ENCODE data around the gene PPP6R3.

Gene PPP6R3, protein sequence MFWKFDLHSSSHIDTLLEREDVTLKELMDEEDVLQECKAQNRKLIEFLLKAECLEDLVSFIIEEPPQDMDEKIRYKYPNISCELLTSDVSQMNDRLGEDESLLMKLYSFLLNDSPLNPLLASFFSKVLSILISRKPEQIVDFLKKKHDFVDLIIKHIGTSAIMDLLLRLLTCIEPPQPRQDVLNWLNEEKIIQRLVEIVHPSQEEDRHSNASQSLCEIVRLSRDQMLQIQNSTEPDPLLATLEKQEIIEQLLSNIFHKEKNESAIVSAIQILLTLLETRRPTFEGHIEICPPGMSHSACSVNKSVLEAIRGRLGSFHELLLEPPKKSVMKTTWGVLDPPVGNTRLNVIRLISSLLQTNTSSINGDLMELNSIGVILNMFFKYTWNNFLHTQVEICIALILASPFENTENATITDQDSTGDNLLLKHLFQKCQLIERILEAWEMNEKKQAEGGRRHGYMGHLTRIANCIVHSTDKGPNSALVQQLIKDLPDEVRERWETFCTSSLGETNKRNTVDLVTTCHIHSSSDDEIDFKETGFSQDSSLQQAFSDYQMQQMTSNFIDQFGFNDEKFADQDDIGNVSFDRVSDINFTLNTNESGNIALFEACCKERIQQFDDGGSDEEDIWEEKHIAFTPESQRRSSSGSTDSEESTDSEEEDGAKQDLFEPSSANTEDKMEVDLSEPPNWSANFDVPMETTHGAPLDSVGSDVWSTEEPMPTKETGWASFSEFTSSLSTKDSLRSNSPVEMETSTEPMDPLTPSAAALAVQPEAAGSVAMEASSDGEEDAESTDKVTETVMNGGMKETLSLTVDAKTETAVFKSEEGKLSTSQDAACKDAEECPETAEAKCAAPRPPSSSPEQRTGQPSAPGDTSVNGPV

DNA sequence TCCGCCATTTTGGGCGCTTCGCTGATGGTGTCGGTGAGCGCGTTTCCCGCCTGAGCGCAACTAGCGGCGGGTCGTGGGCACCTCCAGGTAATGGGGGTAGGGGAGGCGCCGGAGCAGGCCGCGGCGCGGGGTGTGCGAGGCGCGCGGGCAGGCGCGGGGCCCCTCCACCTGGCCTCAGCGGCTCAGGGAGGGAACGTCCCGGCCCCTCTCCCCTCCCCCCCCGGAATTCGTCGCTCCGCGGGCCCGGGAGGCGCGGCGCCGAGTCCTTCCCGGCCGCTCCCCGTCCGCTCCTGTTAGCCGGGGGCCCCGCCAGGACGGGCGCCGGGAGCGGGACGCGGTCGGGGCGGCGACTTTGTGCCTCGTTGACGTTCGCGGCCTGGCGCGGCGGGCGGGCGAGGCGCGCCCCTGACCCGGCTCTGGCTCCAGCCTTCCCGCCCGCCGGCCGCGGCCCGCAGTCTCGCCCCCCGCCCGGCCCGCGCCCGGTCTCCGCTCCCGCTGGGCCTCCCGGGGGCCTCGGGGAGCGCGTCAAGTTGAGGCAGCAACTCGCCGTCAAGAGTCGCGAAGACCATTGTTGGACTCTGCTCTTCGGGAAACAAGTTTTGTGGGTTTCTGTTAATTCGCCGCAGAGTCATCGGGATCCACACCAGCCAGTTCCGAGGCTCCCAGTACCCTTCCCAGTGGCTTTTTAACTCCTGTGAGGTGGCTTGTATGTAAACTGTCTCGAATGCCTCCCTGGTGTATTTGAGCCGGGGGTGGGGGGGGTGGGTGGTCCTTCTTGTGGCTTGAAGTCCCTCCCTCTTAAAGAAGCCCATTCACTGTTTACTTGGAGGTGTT lies at the start of gene PPP6R3:
Gene PPP6R3, plus strand, starts transcription at position 12 of the 834 bp plus-strand sequence. CDS start 76,913 bp downstream, outside the sequence.
- no peak for DNase-seq (ENCODE audit: low read depth)

DNA sequence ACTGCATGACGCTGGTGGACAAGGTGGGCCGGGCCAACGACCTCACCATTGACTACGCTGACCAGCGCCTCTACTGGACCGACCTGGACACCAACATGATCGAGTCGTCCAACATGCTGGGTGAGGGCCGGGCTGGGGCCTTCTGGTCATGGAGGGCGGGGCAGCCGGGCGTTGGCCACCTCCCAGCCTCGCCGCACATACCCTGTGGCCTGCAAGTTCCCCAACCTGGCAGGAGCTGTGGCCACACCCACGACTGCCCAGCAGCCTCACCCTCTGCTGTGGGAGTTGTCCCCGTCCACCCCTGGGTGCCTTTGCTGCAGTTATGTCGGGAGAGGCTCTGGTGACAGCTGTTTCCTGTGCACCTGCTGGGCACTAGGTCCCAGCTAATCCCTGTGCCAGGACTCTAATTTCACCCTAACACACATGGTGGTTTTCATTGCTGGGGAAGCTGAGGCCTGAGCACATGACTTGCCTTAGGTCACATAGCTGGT lies 49.0 kb upstream of the PPP6R3 start:
- no peak for DNase-seq (ENCODE audit: low read depth)

DNA sequence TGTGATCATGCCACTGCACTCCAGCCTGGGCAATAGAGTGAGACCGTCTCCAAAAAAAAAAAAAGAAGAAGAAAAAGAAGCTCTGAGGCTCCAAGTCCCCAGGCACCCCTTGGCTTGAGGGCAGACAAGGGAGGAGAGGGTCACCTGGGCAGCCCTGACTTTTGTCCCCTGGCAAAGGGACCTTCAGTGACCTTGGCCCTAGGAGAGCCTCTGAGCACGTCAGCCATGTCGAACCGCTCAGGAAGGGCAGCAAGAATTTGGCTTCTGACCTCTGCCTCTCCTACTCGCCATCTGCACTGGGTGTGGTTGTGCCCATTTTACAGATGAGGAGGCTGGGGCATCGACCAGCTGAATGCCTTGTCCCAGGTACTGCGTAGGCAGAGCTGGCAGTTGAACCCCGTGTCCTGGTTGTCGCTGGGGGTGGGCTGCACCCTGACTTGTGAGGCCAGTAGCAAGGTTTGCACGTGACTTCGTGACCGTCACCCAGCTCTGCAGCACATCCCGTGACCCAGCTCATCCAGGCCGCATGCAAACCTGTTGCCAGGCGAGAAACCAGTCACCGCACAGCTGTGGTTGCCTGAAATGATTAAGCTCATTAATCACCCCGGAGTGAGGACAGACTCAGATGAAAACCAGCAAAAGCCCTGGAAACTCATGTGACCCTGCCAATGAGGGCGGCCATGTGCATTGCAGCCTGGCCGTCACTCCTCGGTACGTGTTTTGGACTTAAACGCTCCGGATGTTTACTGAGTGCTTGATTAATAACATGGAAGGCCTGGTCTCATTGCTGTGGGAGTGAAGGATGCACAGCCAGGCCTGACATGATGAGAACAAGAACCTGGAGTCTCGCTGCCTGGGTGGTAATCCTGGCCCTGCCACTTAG lies 47.7 kb upstream of the PPP6R3 start:
- no peak for DNase-seq (ENCODE audit: low read depth)

DNA sequence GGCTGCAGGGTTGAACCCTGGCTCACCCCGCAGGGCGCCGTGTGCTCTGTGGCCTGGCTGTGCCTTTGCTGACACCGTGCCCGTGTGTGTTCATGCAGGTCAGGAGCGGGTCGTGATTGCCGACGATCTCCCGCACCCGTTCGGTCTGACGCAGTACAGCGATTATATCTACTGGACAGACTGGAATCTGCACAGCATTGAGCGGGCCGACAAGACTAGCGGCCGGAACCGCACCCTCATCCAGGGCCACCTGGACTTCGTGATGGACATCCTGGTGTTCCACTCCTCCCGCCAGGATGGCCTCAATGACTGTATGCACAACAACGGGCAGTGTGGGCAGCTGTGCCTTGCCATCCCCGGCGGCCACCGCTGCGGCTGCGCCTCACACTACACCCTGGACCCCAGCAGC lies 47.0 kb upstream of the PPP6R3 start:
- no peak for DNase-seq (ENCODE audit: low read depth)

DNA sequence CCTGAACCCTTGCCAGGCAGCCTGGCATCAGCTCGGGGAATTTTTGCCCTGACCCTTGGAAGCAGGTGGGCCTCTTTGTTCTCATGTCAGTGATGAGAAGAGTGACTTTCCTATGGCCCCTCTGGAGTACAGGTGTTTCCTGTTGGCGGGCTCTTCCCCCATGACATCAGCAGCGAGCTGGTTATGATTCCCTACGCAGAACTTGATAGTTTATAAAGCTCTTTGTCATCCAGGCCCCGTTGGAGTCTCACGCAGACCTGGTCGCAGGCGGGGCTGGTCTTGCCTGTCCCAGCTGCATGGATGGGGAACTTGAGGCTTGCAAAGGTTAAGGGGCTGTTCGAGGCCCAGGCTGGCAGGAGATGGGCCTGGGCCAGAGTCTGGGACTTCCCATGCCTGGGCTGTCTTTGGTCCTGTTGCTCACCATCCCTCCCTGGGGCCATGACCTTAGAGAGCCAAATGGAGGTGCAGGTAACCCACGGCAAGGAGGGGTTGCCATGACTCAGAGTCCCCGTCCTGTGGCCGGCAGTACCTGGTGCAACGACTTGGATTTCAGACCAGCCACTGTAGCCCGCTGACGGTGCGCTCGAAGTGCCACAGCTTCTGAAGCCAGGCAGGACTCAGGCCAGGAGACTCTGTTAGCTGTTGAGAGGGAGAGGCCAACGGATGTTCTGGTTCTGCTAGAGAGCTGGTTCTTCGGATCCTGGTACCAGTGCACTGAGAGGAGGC lies 45.9 kb upstream of the PPP6R3 start:
- no peak for DNase-seq (ENCODE audit: low read depth)

DNA sequence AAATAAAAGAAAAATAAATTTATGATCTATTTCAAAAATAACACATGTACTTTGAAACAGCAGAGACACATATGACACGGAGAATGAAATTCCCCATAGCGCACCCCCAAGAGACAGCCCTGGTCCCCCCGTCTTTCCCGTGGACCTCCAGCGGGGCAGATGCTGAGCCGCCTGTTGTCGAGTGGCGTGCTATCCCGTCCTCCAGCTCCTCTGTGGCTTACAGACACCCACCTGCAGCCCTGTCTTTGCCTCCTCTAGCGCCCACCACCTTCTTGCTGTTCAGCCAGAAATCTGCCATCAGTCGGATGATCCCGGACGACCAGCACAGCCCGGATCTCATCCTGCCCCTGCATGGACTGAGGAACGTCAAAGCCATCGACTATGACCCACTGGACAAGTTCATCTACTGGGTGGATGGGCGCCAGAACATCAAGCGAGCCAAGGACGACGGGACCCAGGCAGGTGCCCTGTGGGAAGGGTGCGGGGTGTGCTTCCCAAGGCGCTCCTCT lies 44.4 kb upstream of the PPP6R3 start:
- no peak for DNase-seq (ENCODE audit: low read depth)

DNA sequence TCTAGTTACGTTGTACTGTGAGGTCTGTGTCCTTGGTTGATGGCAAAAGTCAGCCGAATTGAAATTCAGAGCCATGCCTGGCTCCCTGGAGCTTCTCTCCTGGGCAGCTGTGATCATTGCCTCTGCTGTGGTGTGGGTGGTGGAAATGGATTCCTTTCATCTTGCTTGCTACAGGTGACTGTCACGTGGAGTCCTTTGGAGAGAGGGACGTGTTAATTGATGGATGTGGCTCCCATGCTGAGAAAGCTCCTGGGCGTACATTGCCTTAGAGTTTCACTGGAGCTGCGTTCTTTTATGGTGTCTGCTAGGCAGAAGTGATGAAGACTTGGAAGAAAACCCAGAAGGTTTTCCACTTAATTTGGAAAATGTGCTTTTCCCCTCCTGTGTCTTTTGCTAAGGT lies 41.9 kb upstream of the PPP6R3 start:
- no peak for DNase-seq (ENCODE audit: low read depth)

DNA sequence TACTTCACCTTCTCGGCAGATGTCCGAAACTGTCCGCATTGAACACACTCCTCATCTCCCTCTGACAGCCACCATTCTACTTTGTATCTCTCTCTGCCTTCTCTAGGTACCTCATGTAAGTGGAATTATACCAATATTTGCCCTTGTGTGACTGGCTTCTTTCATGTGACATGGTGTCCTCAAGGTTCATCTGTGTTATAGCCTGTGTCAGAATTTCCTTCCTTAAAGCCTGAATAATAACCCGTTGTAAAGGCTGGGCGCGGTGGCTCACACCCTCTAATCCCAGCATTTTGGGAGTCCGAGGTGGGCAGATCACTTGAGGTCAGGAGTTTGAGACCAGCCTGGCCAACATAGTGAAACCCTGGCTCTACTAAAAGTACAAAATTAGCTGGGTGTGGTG lies 40.4 kb upstream of the PPP6R3 start:
- DNase-seq (ENCODE audit: low read depth), result no peak

DNA sequence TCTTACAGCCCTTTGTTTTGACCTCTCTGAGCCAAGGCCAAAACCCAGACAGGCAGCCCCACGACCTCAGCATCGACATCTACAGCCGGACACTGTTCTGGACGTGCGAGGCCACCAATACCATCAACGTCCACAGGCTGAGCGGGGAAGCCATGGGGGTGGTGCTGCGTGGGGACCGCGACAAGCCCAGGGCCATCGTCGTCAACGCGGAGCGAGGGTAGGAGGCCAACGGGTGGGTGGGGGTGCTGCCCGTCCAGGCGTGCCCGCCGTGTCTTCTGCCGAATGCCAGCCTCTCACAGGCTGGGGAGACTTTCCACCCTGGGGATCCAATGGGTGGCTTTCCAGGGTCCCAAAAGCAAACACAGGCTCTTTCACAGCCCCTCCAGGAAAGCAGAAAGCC lies 37.1 kb upstream of the PPP6R3 start:
- no peak for DNase-seq (ENCODE audit: low read depth)

DNA sequence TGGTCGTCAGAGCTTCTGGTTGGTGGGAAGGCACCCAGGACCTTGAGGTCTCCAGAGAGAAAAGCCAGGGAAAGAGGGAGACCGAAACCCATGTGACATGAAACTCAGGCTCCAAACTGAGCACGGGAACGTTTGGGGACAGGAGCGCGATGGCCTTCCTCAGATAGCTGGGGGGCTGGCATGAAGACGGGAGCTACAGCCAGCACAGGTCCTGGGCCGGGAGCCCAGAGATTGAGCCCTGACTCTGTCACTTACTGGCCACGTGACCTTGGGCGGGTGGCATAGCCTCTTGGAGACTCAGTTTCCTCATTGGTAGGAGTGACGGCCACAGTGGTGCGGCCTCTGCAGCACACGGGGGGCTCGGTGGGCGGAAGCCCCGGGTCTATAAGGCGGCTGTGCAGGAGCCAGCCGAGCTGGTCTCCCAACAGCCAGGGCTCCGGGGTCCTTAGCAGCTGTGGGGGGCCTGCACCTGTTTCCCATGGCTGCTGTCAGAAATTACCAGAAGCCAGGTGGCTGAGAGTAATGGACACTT lies 36.4 kb upstream of the PPP6R3 start:
- no peak for DNase-seq (ENCODE audit: low read depth)

DNA sequence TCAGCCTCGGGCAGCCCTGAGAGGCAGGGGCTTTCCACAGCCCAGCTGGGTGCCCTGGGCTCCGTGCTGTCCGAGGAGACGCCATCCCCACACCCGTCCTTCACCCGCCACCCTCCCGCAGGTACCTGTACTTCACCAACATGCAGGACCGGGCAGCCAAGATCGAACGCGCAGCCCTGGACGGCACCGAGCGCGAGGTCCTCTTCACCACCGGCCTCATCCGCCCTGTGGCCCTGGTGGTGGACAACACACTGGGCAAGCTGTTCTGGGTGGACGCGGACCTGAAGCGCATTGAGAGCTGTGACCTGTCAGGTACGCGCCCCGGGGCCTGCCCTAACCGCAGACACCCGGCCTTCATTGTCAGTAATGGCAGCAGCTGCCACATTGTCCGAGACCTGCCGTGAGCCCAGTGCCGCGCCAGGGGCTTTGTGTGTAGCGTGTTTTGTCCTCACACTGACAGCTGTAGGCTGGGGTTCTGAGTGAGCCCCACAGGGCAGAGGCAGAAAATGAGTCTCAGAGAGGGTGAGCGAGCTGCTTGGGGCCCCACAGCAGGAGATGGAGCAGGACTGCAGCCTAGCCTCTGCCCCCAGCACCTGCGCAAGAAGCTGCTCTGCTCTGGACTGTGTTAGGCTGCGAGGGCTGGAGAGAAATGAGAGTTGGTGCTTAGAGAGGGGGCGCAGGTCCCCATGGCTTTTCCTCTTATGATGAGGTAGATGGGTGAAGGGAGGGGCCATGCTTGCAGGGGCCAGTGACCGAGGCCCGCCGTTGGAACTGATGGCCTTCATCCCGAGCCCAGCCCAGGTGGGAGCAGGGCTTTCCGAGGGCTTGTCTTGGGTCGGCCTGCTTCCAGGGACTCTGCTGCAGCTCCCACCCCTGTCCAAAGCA lies 35.3 kb upstream of the PPP6R3 start:
- DNase-seq (ENCODE audit: low read depth), result no peak

DNA sequence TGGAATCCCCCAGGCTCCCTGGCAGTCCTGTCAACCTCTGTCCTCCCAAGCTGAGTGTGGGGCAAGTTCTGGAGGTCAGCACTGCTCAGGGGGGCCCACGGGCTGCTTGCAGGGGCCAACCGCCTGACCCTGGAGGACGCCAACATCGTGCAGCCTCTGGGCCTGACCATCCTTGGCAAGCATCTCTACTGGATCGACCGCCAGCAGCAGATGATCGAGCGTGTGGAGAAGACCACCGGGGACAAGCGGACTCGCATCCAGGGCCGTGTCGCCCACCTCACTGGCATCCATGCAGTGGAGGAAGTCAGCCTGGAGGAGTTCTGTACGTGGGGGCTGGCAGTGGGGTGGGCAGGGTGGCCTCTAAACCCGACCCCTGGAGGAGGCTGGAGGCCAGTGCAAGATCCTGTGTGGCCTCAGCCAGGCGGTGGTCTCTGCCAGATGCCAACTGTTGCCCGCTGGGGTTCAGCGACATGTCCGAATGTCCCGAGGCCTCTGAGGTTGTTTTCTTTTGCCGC lies 34.6 kb upstream of the PPP6R3 start:
- no peak for DNase-seq (ENCODE audit: low read depth)

DNA sequence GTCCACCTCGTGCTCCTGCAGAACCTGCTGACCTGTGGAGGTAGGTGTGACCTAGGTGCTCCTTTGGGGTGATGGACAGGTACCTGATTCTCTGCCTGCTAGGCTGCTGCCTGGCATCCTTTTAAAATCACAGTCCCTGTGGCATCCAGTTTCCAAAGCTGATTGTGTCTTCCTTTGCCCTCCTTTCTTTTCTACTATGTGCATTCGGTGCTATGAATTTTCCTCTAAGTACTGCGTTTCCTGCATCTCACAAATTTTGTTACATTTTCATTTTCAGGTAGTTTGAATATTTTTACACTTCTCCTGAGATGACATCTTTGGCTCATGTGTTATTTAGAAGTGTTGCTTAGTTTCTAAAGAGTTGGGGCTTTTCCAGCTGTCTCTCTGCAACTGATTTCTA lies 30.9 kb upstream of the PPP6R3 start:
- no peak for DNase-seq (ENCODE audit: low read depth)

DNA sequence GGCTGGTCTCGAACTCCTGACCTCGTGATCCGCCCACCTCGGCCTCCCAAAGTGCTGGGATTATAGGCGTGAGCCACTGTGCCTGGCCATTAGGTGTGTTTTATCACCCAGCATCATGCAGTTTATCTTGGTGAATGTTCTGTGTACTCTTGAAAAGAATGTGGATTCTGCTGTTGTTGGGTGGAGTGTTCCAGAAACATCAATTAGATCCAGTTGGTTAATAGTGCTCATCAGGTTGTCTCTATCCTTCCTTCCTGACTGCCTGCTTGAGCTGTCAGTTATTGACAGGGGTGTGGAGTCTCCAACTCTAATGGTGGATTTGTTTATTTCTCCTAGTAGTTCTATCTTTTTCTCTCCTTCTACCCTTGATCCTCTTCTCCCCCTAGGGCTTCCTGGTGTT lies 30.2 kb upstream of the PPP6R3 start:
- DNase-seq (ENCODE audit: low read depth), result no peak

DNA sequence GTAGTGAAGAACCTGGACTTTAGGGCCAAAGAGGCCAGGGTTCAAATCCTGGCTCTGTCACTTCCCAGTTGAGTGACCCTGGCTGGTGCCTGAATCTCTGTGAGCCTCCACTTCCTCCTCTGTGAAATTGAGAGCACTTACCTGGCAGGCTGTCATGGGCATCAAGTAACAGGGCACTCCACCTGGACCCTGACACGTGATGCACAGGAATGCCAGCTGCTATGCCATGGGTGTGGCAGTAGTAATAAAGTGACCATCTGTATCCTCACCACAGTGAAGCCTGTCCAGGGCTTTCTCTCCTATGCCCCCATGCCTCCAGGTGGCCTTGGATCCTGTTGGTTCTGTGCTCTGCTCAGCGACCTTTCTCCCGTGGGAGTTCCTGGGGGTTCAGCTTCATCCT lies 29.8 kb upstream of the PPP6R3 start:
- DNase-seq (ENCODE audit: low read depth), result no peak

DNA sequence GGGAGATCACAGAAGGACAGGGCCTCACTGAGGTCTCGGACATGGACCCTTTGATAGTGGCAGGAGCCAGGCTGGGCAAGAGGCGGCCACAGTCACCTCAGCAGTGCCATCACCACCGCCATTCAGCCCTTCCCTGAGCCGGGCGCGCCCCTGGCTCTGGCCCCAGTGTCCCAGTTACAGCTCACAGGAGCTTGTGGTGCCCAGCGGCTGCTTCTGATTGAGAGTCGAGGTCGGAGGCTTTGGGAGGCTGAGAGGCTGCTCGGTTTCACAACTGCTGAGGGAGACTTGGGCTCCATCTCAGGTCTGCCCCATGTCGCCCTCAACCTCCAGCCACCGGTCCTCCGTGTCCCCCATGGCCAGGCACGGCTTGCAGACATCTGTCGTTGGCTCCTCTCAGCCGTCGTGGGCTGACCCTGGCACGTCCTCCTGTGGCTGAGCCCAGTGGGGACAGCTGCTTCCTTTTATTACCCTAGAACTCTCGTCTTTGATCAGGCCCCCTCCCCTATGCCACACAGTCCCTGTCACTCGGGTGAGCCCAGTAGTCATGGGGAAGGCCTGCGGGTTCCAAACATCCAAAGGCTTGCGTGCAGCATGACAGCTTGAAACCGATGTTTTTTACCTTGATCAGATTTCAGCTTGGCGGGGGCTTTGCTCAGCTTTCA lies 28.4 kb upstream of the PPP6R3 start:
- DNase-seq (ENCODE audit: low read depth), result no peak

DNA sequence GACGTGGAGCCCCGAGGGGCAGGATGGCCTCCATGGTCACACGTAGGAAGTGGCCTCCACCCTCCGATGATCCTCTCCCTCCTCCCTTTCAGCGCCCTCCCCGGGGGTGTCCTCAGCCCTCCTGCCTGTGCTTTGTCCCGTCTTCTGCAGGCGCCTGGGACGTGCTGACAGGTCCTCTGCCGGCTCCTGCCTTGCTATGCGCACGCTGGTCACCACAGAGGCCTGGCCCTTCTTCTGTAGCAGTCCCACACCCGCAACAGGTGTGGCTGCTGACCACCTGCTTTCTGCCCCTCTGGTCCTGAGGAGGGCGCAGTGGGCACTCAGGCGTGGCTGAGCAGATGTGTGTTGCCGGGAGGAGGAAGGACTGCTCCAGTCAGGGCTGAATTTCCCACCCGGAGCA lies 27.7 kb upstream of the PPP6R3 start:
- DNase-seq (ENCODE audit: low read depth), result no peak

DNA sequence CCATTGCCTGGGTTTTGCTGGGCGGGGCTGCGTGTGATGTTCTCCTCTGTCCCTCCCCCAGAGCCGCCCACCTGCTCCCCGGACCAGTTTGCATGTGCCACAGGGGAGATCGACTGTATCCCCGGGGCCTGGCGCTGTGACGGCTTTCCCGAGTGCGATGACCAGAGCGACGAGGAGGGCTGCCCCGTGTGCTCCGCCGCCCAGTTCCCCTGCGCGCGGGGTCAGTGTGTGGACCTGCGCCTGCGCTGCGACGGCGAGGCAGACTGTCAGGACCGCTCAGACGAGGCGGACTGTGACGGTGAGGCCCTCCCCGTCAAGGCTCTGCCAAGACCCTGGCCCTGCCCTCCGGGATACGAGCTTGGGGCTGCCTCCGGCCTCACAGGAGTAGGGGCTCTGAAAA lies 27.0 kb upstream of the PPP6R3 start:
- DNase-seq (ENCODE audit: low read depth), result no peak
